SU-DHL-6 (cell line): ENCODE measurements around the gene FEM1C.

Experiments
- EZH2phosphoT487 ChIP-seq: fragments of 200-600 bp; sonication (generic), shearing (Covaris generic); conservative IDR thresholded peaks from 2 replicates; pipeline ENCODE4 v1.6.1; 2018; ENCODE audit warnings: mild to moderate bottlenecking, antibody characterized with exemption, low read length, moderate library complexity, mixed read lengths
- TF ChIP-seq, protein P1 (sequence below): fragments of 200-600 bp; sonication (generic); IDR thresholded peaks from one replicate; pipeline ENCODE4 v1.5.1; 2017; ENCODE audit warnings: antibody characterized with exemption, mild to moderate bottlenecking, low read length, moderate library complexity; ENCODE audit not compliant: insufficient read depth, poor library complexity, severe bottlenecking

DNA sequence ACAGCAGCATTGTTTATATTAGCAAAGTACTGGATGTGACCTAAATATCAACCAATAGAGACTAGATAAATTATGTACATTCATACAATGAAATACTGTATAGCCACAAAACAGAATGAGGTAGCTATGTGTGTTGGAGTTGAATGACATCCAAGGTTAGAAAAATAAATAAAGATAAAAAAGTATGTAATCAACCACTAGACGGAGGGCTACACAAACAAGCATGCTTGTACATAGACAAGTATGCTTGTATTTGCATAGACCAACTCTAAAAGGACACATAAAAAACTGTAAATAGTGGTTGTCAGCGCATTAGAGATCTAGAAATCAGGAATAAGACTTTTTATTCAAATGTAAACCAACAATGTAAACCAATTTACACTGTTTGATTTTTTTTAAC lies 3.0 kb downstream of the FEM1C start:
- no peak for TF ChIP-seq EZH2phosphoT487
- TF ChIP-seq, protein P1, sequence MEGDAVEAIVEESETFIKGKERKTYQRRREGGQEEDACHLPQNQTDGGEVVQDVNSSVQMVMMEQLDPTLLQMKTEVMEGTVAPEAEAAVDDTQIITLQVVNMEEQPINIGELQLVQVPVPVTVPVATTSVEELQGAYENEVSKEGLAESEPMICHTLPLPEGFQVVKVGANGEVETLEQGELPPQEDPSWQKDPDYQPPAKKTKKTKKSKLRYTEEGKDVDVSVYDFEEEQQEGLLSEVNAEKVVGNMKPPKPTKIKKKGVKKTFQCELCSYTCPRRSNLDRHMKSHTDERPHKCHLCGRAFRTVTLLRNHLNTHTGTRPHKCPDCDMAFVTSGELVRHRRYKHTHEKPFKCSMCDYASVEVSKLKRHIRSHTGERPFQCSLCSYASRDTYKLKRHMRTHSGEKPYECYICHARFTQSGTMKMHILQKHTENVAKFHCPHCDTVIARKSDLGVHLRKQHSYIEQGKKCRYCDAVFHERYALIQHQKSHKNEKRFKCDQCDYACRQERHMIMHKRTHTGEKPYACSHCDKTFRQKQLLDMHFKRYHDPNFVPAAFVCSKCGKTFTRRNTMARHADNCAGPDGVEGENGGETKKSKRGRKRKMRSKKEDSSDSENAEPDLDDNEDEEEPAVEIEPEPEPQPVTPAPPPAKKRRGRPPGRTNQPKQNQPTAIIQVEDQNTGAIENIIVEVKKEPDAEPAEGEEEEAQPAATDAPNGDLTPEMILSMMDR, result no peak
